Measurements from ENCODE around the gene CCER1. TPM values are rescaled to one million over a fixed set of nuclear protein-coding genes. Genes with fewer than 3 reads are reported as not detected.

CCER1 gene
- total and polyA plus RNA-seq, 2 donors (not counting 1 experiment from before 2014, with no cell fraction given) = not detected

DNA sequence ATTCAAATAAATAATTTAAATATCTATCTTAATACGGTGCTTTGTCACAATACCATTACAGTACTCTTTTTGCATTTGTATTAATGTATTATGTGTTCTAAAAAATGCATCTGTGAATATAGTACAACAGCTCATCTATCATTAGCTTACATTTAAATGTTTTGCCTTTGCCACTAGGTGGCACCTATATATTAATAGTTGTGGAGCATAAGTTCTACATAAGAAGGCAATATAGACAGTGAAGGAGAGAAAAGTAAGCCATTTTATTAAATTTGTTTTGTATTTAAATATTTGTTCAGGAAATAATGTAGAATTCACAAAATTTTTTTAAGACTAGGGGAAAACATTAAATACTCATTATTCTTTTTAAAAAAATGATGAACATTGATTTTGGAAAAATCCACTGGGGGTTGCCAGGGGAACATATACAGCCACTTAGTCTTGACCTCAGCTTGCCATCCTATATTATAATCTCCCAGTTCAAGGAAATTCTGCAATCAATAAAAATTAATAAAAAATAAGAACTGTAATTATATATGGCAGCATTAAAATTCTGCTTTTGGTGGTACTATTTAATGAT, 9.8 kb downstream of the CCER1 start:
- H3K4me3 Mint-ChIP-seq = no peak overlapping the region
- Histone ChIP-seq H3K36me3 (replicated peaks in 1 of 2; ENCODE audit: control extremely low read depth in 1 of 2, control insufficient read depth in 1 of 2, extremely low read depth in 1 of 2, insufficient read depth in 2 of 2, low read length in 1 of 2) (no peaks in the 10 kb centered on the region), H3K9ac (ENCODE audit: low read length) (no peak overlapping the region), H3K4me1 (ENCODE audit: control insufficient read depth in 2 of 2, insufficient read depth in 2 of 2, low read length in 2 of 2) (no peaks in the 10 kb centered on the region), H4K20me1 (ENCODE audit: control insufficient read depth, insufficient read depth, low read length, poor library complexity, severe bottlenecking) (no peaks in the 10 kb centered on the region), H3K27me3 (replicated peaks in 1 of 4; ENCODE audit: control extremely low read depth in 1 of 4, control insufficient read depth in 3 of 4, insufficient read depth in 4 of 4, low read length in 3 of 4) (no peaks in the 10 kb centered on the region), H3K79me2 (ENCODE audit: control insufficient read depth, insufficient read depth, low read length) (no peaks in the 10 kb centered on the region), H3K27ac (ENCODE audit: low read length in 2 of 2) (no peak overlapping the region), H3K4me2 (replicated peaks; ENCODE audit: low read depth, low read length, poor library complexity, severe bottlenecking) (no peak overlapping the region), H3K9me3 (ENCODE audit: control extremely low read depth in 1 of 3, control insufficient read depth in 2 of 3, insufficient read depth in 1 of 3, low read length in 2 of 3) (no peaks in the 10 kb centered on the region), H3K4me3 (ENCODE audit: control extremely low read depth in 1 of 5, extremely low read depth in 1 of 5, insufficient read depth in 1 of 5, low read depth in 2 of 5, low read length in 4 of 5) (no peak overlapping the region), H2AFZ (ENCODE audit: insufficient read depth, low read depth, low read length, poor library complexity, severe bottlenecking) (no peak overlapping the region)
- no peak for TF ChIP-seq EZH2 (IDR thresholded peaks at IDR 0.05; ENCODE audit: borderline replicate concordance, insufficient read depth, low read depth, low read length, poor library complexity, severe bottlenecking)
- TF ChIP-seq, protein P1, sequence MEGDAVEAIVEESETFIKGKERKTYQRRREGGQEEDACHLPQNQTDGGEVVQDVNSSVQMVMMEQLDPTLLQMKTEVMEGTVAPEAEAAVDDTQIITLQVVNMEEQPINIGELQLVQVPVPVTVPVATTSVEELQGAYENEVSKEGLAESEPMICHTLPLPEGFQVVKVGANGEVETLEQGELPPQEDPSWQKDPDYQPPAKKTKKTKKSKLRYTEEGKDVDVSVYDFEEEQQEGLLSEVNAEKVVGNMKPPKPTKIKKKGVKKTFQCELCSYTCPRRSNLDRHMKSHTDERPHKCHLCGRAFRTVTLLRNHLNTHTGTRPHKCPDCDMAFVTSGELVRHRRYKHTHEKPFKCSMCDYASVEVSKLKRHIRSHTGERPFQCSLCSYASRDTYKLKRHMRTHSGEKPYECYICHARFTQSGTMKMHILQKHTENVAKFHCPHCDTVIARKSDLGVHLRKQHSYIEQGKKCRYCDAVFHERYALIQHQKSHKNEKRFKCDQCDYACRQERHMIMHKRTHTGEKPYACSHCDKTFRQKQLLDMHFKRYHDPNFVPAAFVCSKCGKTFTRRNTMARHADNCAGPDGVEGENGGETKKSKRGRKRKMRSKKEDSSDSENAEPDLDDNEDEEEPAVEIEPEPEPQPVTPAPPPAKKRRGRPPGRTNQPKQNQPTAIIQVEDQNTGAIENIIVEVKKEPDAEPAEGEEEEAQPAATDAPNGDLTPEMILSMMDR (IDR thresholded peaks at IDR 0.05) = peak; percentile 72
- CTCF ChIA-PET = interaction anchor here (0.8 to 5.6 kb wide), 13 partner anchors 8 to 1928 kb away, joined by 3 to 22 read pairs (median 3); partner anchors contain the start of gene EPYC
- no peak overlapping the region for H3K27ac Mint-ChIP-seq
- peaks cover 7% of the 10 kb centered on the region for H3K27me3 Mint-ChIP-seq
- POLR2A ChIA-PET = no interaction called here
- no peaks in the 10 kb centered on the region for H3K9me3 Mint-ChIP-seq (ENCODE audit: insufficient read depth)
- ATAC-seq (ENCODE audit: low read depth) (no peak), DNase-seq (no peak)
- intact Hi-C loops (cut with micrococcal nuclease) = loop anchor here (10.0 kb wide), 1 partner anchor 1480 kb away; no protein-coding TSS in a partner anchor
- no CpG with 5 or more reads among the region's 1 CpG for WGBS (ENCODE audit: insufficient coverage)
- H3K4me1 Mint-ChIP-seq = no peaks in the 10 kb centered on the region

DNA sequence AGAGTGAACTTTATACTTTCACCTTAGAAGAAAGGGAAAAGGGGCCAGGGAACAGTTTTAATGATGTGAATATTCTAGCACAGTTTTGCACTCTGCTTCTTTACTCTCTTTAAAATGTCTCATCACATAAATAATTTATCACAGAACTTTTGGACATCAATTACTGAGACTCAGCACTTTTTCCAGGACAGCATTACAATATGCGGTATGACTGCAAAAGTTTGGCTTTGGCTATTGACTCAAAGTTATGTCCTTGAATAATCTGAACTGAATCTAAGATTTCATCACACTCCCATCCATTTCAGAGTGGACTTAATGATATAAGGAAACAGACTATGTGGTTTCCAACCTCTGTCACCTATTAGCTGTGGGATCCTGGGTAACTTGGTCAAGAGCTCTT, 11.7 kb downstream of the CCER1 start:
- Histone ChIP-seq H3K4me2 (replicated peaks; ENCODE audit: low read depth, low read length, poor library complexity, severe bottlenecking) (no peak overlapping the region), H3K79me2 (ENCODE audit: control insufficient read depth, insufficient read depth, low read length) (no peaks in the 10 kb centered on the region), H4K20me1 (ENCODE audit: control insufficient read depth, insufficient read depth, low read length, poor library complexity, severe bottlenecking) (no peaks in the 10 kb centered on the region), H2AFZ (ENCODE audit: insufficient read depth, low read depth, low read length, poor library complexity, severe bottlenecking) (no peak overlapping the region), H3K27me3 (replicated peaks in 1 of 4; ENCODE audit: control extremely low read depth in 1 of 4, control insufficient read depth in 3 of 4, insufficient read depth in 4 of 4, low read length in 3 of 4) (no peaks in the 10 kb centered on the region), H3K4me3 (ENCODE audit: control extremely low read depth in 1 of 5, extremely low read depth in 1 of 5, insufficient read depth in 1 of 5, low read depth in 2 of 5, low read length in 4 of 5) (no peak overlapping the region), H3K4me1 (ENCODE audit: control insufficient read depth in 2 of 2, insufficient read depth in 2 of 2, low read length in 2 of 2) (no peaks in the 10 kb centered on the region), H3K9ac (ENCODE audit: low read length) (no peak overlapping the region), H3K36me3 (replicated peaks in 1 of 2; ENCODE audit: control extremely low read depth in 1 of 2, control insufficient read depth in 1 of 2, extremely low read depth in 1 of 2, insufficient read depth in 2 of 2, low read length in 1 of 2) (no peaks in the 10 kb centered on the region), H3K27ac (ENCODE audit: low read length in 2 of 2) (no peak overlapping the region), H3K9me3 (ENCODE audit: control extremely low read depth in 1 of 3, control insufficient read depth in 2 of 3, insufficient read depth in 1 of 3, low read length in 2 of 3) (no peaks in the 10 kb centered on the region)
- Mint-ChIP-seq H3K9me3 (ENCODE audit: insufficient read depth) (no peaks in the 10 kb centered on the region), H3K27me3 (peaks cover 20% of the 10 kb centered on the region), H3K4me3 (no peak overlapping the region), H3K27ac (no peak overlapping the region), H3K4me1 (no peaks in the 10 kb centered on the region)
- DNase-seq = no peak
- 60% methylated on average over 1 of the region's 1 CpG for WGBS (ENCODE audit: insufficient coverage)
- ChIA-PET CTCF (interaction anchor here (0.8 to 1.6 kb wide), 4 partner anchors 11 to 1473 kb away, joined by 3 to 4 read pairs (median 4); no protein-coding TSS in a partner anchor), POLR2A (no interaction called here)
- no peak for TF ChIP-seq EZH2 (IDR thresholded peaks at IDR 0.05; ENCODE audit: borderline replicate concordance, insufficient read depth, low read depth, low read length, poor library complexity, severe bottlenecking)
- TF ChIP-seq, protein P1 (IDR thresholded peaks at IDR 0.05) = no peak
- intact Hi-C loops (cut with micrococcal nuclease) = loop anchor here (10.0 kb wide), 1 partner anchor 1478 kb away; no protein-coding TSS in a partner anchor
- ATAC-seq (ENCODE audit: low read depth) = no peak

Data from B cell (primary cell).